ENCODE results near the gene LMNA. TPM values are rescaled to one million over a fixed set of nuclear protein-coding genes. Genes with fewer than 3 reads are reported as not detected.
"Not testable (repeated sequence)": the region's sequence is repeated elsewhere in the genome, so short reads cannot be mapped to it uniquely, and the experiment has no call there.

The LMNA gene
- total RNA-seq, 6 donors from 2014 or later: 156 to 1,281 (median 388) TPM

- peak overlapping the region; percentile 46 to 98 (median 96) for H3K27ac ChIP-seq
These were observed 3.1 kb downstream of the LMNA start for GRCh38 chr1:156117414-156118176.

GRCh38 chr1:156118177-156118868, 3.8 kb downstream of the LMNA start:
- WGBS, 2 donors: 44 to 69% methylated on average over 8 of the region's 8 CpGs
- peak in 1 of 2 donors; percentile 80 for DNase-seq
- peak overlapping the region; percentile 46 to 98 (median 96) for H3K27ac ChIP-seq
- H3K27me3 ChIP-seq: no peaks in the 10 kb centered on the region
- peaks cover 70 to 86% (median 77%) of the 10 kb centered on the region in 4 donors for H3K4me1 ChIP-seq
- peak overlapping the region in 3 of 4 donors; percentile 80 to 96 (median 82) for H3K4me3 ChIP-seq
- TF ChIP-seq EP300 (IDR thresholded peaks at IDR 0.05) (no peak), POLR2AphosphoS5 (IDR thresholded peaks at IDR 0.05) (peak; percentile 19 to 60), POLR2A (IDR thresholded peaks at IDR 0.05) (peak in 1 of 4 donors; percentile 45)
- no peak for ATAC-seq (ENCODE audit: low FRiP score in 2 of 2)
- peaks cover 0 to 9% (median 3%) of the 10 kb centered on the region in 4 donors for H3K36me3 ChIP-seq
- no peaks in the 10 kb centered on the region for H3K9me3 ChIP-seq

More at GRCh38 chr1:156117414-156118176, 3.1 kb downstream of the LMNA start:
- Histone ChIP-seq H3K27me3 (no peaks in the 10 kb centered on the region), H3K36me3 (peaks cover 0 to 9% (median 3%) of the 10 kb centered on the region in 4 donors), H3K4me1 (peaks cover 63 to 79% (median 69%) of the 10 kb centered on the region in 4 donors), H3K4me3 (peak overlapping the region in 3 of 4 donors; percentile 80 to 96 (median 82)), H3K9me3 (no peaks in the 10 kb centered on the region)
- TF ChIP-seq POLR2A (IDR thresholded peaks at IDR 0.05) (no peak), POLR2AphosphoS5 (IDR thresholded peaks at IDR 0.05) (no peak), CTCF (IDR thresholded peaks at IDR 0.05) (no peak), EP300 (IDR thresholded peaks at IDR 0.05) (no peak)
- 75 to 77% methylated on average over 13 of the region's 13 CpGs for WGBS, 2 donors
- no peak for ATAC-seq (ENCODE audit: low FRiP score in 2 of 2)
- no peak for DNase-seq

- no peaks in the 10 kb centered on the region for H3K27me3 ChIP-seq
- peak in 1 of 2 donors; percentile 7 for ATAC-seq (ENCODE audit: low FRiP score in 2 of 2)
These were observed 5.1 kb downstream of the LMNA start for GRCh38 chr1:156119503-156120209.

GRCh38 chr1:156120318-156120717, 5.8 kb downstream of the LMNA start:
- H3K27me3 ChIP-seq: no peaks in the 10 kb centered on the region
- no peaks in the 10 kb centered on the region for H3K9me3 ChIP-seq
- ATAC-seq (ENCODE audit: low FRiP score in 2 of 2) (no peak), DNase-seq (no peak)
- WGBS, 2 donors: 76 to 95% methylated on average over 3 of the region's 3 CpGs
- peaks cover 0 to 9% (median 3%) of the 10 kb centered on the region in 4 donors for H3K36me3 ChIP-seq
- TF ChIP-seq POLR2A (IDR thresholded peaks at IDR 0.05): no peak
- no peak for TF ChIP-seq POLR2AphosphoS5 (IDR thresholded peaks at IDR 0.05)
- no peak for TF ChIP-seq EP300 (IDR thresholded peaks at IDR 0.05)
- TF ChIP-seq CTCF (IDR thresholded peaks at IDR 0.05): no peak
- H3K4me3 ChIP-seq: peak overlapping the region in 1 of 4 donors; percentile 96
- peaks cover 80 to 92% (median 86%) of the 10 kb centered on the region in 4 donors for H3K4me1 ChIP-seq
- peak overlapping the region; percentile 54 to 98 (median 96) for H3K27ac ChIP-seq

More at GRCh38 chr1:156119503-156120209, 5.1 kb downstream of the LMNA start:
- no peaks in the 10 kb centered on the region for H3K9me3 ChIP-seq
- DNase-seq: peak in 1 of 2 donors; percentile 65
- peak overlapping the region in 1 of 4 donors; percentile 96 for H3K4me3 ChIP-seq
- peak in 1 of 2 donors; percentile 7 for TF ChIP-seq POLR2AphosphoS5 (IDR thresholded peaks at IDR 0.05)
- no peak for TF ChIP-seq EP300 (IDR thresholded peaks at IDR 0.05)
- peak in 1 of 4 donors; percentile 8 for TF ChIP-seq POLR2A (IDR thresholded peaks at IDR 0.05)
- TF ChIP-seq CTCF (IDR thresholded peaks at IDR 0.05): peak in 2 of 6 experiments; percentile 7 to 18
- 36 to 51% methylated on average over 3 of the region's 3 CpGs for WGBS, 2 donors
- H3K4me1 ChIP-seq: peaks cover 73 to 90% (median 79%) of the 10 kb centered on the region in 4 donors
- peaks cover 0 to 9% (median 3%) of the 10 kb centered on the region in 4 donors for H3K36me3 ChIP-seq
- H3K27ac ChIP-seq: peak overlapping the region; percentile 54 to 98 (median 96)

GRCh38 chr1:156121005-156121404, 6.5 kb downstream of the LMNA start:
- Histone ChIP-seq H3K27ac (peak overlapping the region; percentile 94 to 98 (median 96)), H3K4me3 (peak overlapping the region in 1 of 4 donors; percentile 96), H3K4me1 (peaks cover 87 to 99% (median 93%) of the 10 kb centered on the region in 4 donors)
- not testable (repeated sequence) for H3K27me3 ChIP-seq; ATAC-seq (ENCODE audit: low FRiP score in 2 of 2); H3K9me3 ChIP-seq; DNase-seq; H3K36me3 ChIP-seq
- 65% methylated on average over 4 of the region's 4 CpGs for WGBS, 2 donors
